Lung (tissue), 12 donors: ENCODE measurements around the gene CRELD2. TPM values are rescaled to one million over a fixed set of nuclear protein-coding genes. Genes with fewer than 3 reads are reported as not detected.

Experiments
- ATAC-seq: fragments of 200-7000 bp; cut with Tn5 transposase; one replicate; pipeline ENCODE4 v1.9.1; 2020; ENCODE audit warnings: moderate number of reproducible peaks; ENCODE audit not compliant: insufficient read depth, low FRiP score
- DNase-seq, 3 donors: peaks; one replicate each; pipeline ENCODE4 v3.0.0-alpha.2; 2013 to 2017
- H3K27ac ChIP-seq, 2 donors: one replicate each; pipeline ENCODE4 v1.5.1; 2013; ENCODE audit warnings: mild to moderate bottlenecking in 2 of 2, moderate library complexity in 2 of 2, control low read depth in 1 of 2, inconsistent platforms in 1 of 2, low read depth in 1 of 2, low read length in 1 of 2
- H3K27me3 ChIP-seq, 3 donors: one replicate each; pipeline ENCODE4 v1.5.1; 2013; ENCODE audit warnings: low read length in 2 of 3; ENCODE audit not compliant: control insufficient read depth in 3 of 3, insufficient read depth in 3 of 3
- H3K36me3 ChIP-seq, 4 donors: one replicate each; pipeline ENCODE4 v1.5.1; 2013; ENCODE audit warnings: low read length in 4 of 4, mild to moderate bottlenecking in 1 of 4, moderate library complexity in 1 of 4; ENCODE audit not compliant: control insufficient read depth in 4 of 4, insufficient read depth in 4 of 4
- H3K4me1 ChIP-seq, 5 donors: one replicate each; pipeline ENCODE4 v1.5.1; 2013; ENCODE audit warnings: low read length in 5 of 5, mild to moderate bottlenecking in 2 of 5, moderate library complexity in 1 of 5; ENCODE audit not compliant: control insufficient read depth in 5 of 5, insufficient read depth in 5 of 5
- H3K4me3 ChIP-seq: one replicate; pipeline ENCODE4 v1.5.1; 2013; ENCODE audit warnings: mild to moderate bottlenecking, control low read depth, moderate library complexity
- H3K9ac ChIP-seq, 2 donors: one replicate each; pipeline ENCODE4 v1.5.1; 2013; ENCODE audit warnings: low read length in 2 of 2, control low read depth in 1 of 2; ENCODE audit not compliant: insufficient read depth in 1 of 2
- H3K9me3 ChIP-seq, 4 donors: one replicate each; pipeline ENCODE4 v1.5.1; 2013; ENCODE audit warnings: low read length in 3 of 4, mild to moderate bottlenecking in 1 of 4, moderate library complexity in 1 of 4; ENCODE audit not compliant: control insufficient read depth in 4 of 4, insufficient read depth in 3 of 4
- CTCF ChIP-seq: IDR thresholded peaks from 2 replicates; pipeline ENCODE4 v1.5.1; 2012; ENCODE audit warnings: mild to moderate bottlenecking; ENCODE audit errors: control extremely low read depth, extremely low read depth
- WGBS, 2 donors: extraction: QIAGEN DNeasy Blood & Tissue Kit; methylation state at CpG; one replicate each; pipeline ENCODE4 v1.1.7; 2013; 5-methylcytosine and 5-hydroxymethylcytosine counted together
- polyA plus RNA-seq, 2 donors: library from polyadenylated mRNA; stranded (reverse); fragments of 200-250 nt; gene quantifications; one replicate each; pipeline ENCODE4 v1.2.1, GENCODE V29; 2013
- total RNA-seq, 2 donors: library from RNA; depleted of rRNA in 1 of 2; stranded (reverse); fragments of >200 nt in 1 of 2; gene quantifications; one replicate each; pipeline ENCODE4 v1.2.1, GENCODE V29; 2014 to 2021
- donor health status: control.
- donor health status: control.
- donor health status: Bipolar disorder and iron deficiency.
- donor health status: healthy.
- donor health status: DM: yes; HTN: yes; CAD: no.

CRELD2 gene
- total and polyA plus RNA-seq, 4 donors: 18.7 to 110 (median 71.9) TPM

- Histone ChIP-seq H3K4me3 (no peak overlapping the region), H3K9ac (no peak overlapping the region), H3K9me3 (no peaks in the 10 kb centered on the region), H3K4me1 (peaks cover 0 to 49% (median 31%) of the 10 kb centered on the region in 5 donors), H3K27me3 (no peaks in the 10 kb centered on the region), H3K36me3 (no peaks in the 10 kb centered on the region), H3K27ac (peak overlapping the region in 1 of 2 donors; percentile 83)
- 72 to 82% methylated on average over 14 to 18 of the region's 18 CpGs for WGBS, 2 donors
- ATAC-seq (no peak), DNase-seq (peak in 2 of 3 donors; percentile 59 to 67)
- TF ChIP-seq CTCF: no peak
Observed at GRCh38 chr22:49950396-49950994, 32.1 kb downstream of the CRELD2 start.

GRCh38 chr22:49951000-49951677 lies 32.7 kb downstream of the CRELD2 start:
- H3K9me3 ChIP-seq: no peaks in the 10 kb centered on the region
- no peaks in the 10 kb centered on the region for H3K36me3 ChIP-seq
- H3K9ac ChIP-seq: no peak overlapping the region
- peak; percentile 77 to 95 (median 92) for DNase-seq
- H3K4me3 ChIP-seq: no peak overlapping the region
- ATAC-seq: peak; percentile 17
- H3K27ac ChIP-seq: peak overlapping the region in 1 of 2 donors; percentile 94
- TF ChIP-seq CTCF: no peak
- WGBS, 2 donors: 63 to 67% methylated on average over 27 to 28 of the region's 28 CpGs
- H3K27me3 ChIP-seq: no peaks in the 10 kb centered on the region
- peaks cover 0 to 49% (median 34%) of the 10 kb centered on the region in 5 donors for H3K4me1 ChIP-seq

- Histone ChIP-seq H3K4me3 (no peak overlapping the region), H3K4me1 (peaks cover 0 to 47% (median 36%) of the 10 kb centered on the region in 5 donors), H3K9ac (no peak overlapping the region), H3K27me3 (no peaks in the 10 kb centered on the region), H3K9me3 (no peaks in the 10 kb centered on the region), H3K36me3 (no peaks in the 10 kb centered on the region), H3K27ac (peak overlapping the region in 1 of 2 donors; percentile 94)
- WGBS, 2 donors: 72 to 88% methylated on average over 4 of the region's 4 CpGs
- ATAC-seq (no peak), DNase-seq (no peak)
- no peak for TF ChIP-seq CTCF
Observed at GRCh38 chr22:49951678-49951985, 33.2 kb downstream of the CRELD2 start.
